PC-9 (cell line): ENCODE data around the gene GCGR. TPM values are rescaled to one million over a fixed set of nuclear protein-coding genes. Genes with fewer than 3 reads are reported as not detected.
"Not testable (repeated sequence)": the region's sequence is repeated elsewhere in the genome, so short reads cannot be mapped to it uniquely, and the experiment has no call there.

Experiments used
- BruUV-seq: library from RNA; stranded (reverse); fragments of 400-500 nt; replicated peaks from 2 replicates; lab custom pipeline; 2021; lab: Mats Ljungman, UMichigan
- CTCF ChIA-PET: fragments of 300-600 bp; sonication (Branson Sonifier 250); formaldehyde crosslinking; loops from one replicate; lab custom pipeline; 2022; ENCODE audit warnings: antibody characterized with exemption; lab: Charles Lee
- POLR2A ChIA-PET: fragments of 300-600 bp; sonication (Branson Sonifier 250); formaldehyde crosslinking; loops from one replicate; lab custom pipeline; 2022; ENCODE audit warnings: antibody characterized with exemption; ENCODE audit not compliant: unreplicated experiment; lab: Charles Lee
- DNase-seq, 2 experiments: peaks; one replicate each; pipeline versions ENCODE4 v3.0.0 to v3.0.0-alpha.2; 2015 to 2022; ENCODE audit warnings: mixed read lengths in 1 of 2
- H2AFZ ChIP-seq: fragments of 200-600 bp; sonication (generic); 2 replicates; pipeline ENCODE4 v1.8.1; 2017; ENCODE audit warnings: antibody characterized with exemption
- H3F3A ChIP-seq: fragments of 200-600 bp; sonication (generic); 2 replicates; pipeline ENCODE4 v1.8.1; 2017; ENCODE audit warnings: antibody characterized with exemption, mild to moderate bottlenecking, low read depth; ENCODE audit not compliant: insufficient read depth
- H3K27ac ChIP-seq: fragments of 200-600 bp; sonication (generic); 2 replicates; pipeline ENCODE4 v1.6.1; 2016; ENCODE audit warnings: mixed run types
- H3K27me3 ChIP-seq: fragments of 200-600 bp; sonication (generic); 2 replicates; pipeline ENCODE4 v1.6.1; 2016; ENCODE audit warnings: low read depth, mixed run types; ENCODE audit not compliant: insufficient read depth
- H3K36me3 ChIP-seq: fragments of 200-600 bp; sonication (generic); 2 replicates; pipeline ENCODE4 v1.6.1; 2016; ENCODE audit warnings: low read depth, mixed run types
- H3K4me1 ChIP-seq: fragments of 200-600 bp; sonication (generic); replicated peaks from 2 replicates; pipeline ENCODE4 v1.6.1; 2016; ENCODE audit warnings: mixed run types; ENCODE audit not compliant: insufficient read depth
- H3K4me2 ChIP-seq: fragments of 200-600 bp; sonication (generic); 2 replicates; pipeline ENCODE4 v1.6.1; 2017; ENCODE audit warnings: mixed run types
- H3K4me3 ChIP-seq: fragments of 200-600 bp; sonication (generic); 2 replicates; pipeline ENCODE4 v1.6.1; 2016; ENCODE audit warnings: mixed run types
- H3K79me2 ChIP-seq: fragments of 200-600 bp; sonication (generic); 2 replicates; pipeline ENCODE4 v1.6.1; 2017; ENCODE audit warnings: low read depth, mixed run types
- H3K9me2 ChIP-seq: fragments of 200-600 bp; sonication (generic); 2 replicates; pipeline ENCODE4 v1.8.1; 2017; ENCODE audit warnings: mild to moderate bottlenecking; ENCODE audit not compliant: insufficient read depth
- H3K9me3 ChIP-seq: fragments of 200-600 bp; sonication (generic); 2 replicates; pipeline ENCODE4 v1.8.1; 2016; ENCODE audit warnings: low read depth; ENCODE audit not compliant: insufficient read depth
- H4K20me1 ChIP-seq: fragments of 200-600 bp; sonication (generic); 2 replicates; pipeline ENCODE4 v1.8.1; 2017; ENCODE audit not compliant: insufficient read depth
- EZH2 ChIP-seq: fragments of 200-600 bp; sonication (generic); IDR thresholded peaks from 2 replicates; pipeline ENCODE4 v1.8.0; 2017; ENCODE audit warnings: antibody characterized with exemption, low read depth
- intact Hi-C: fragments of 100-400 bp; cut with micrococcal nuclease; formaldehyde crosslinking; loops from one replicate; pipeline ENCODE4 v1.10.0; 2022; ENCODE audit not compliant: unreplicated experiment
- total RNA-seq: library from RNA; stranded (reverse); gene quantifications from 2 replicates; pipeline ENCODE4 v1.2.3, GENCODE V29; 2021
- TF ChIP-seq, protein P1 (sequence below): fragments of 200-600 bp; sonication (generic); conservative IDR thresholded peaks from 2 replicates; pipeline ENCODE4 v1.6.1; 2017; ENCODE audit warnings: mixed run types, antibody characterized with exemption, mild to moderate bottlenecking, moderate library complexity

Gene GCGR
- total RNA-seq, 1 experiment from 2014 or later, result not detected

DNA sequence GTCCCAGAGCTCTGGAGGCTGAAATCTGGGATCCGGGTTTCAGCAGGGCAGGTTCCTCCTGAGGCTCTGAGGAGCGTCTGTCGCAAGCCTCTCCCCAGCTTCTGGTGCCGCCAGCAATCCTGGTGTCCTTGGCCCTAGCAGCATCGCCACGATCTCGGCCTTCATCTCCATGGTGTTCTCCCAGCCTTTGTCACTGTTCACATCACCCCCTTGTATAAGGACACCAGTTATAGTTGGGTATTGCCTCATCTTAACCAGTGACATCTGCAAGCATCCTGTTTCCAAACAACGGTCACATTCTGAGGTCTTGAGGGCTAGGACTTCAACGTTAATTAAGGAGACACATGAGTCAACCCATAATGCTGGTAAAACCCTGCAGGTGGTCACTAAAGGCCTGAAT is 33.7 kb downstream of the GCGR start:
- ChIA-PET CTCF (no interaction called here), POLR2A (no interaction called here)
- no peaks in the 10 kb centered on the region for H3K9me3 ChIP-seq
- DNase-seq, result no peak
- H3K27me3 ChIP-seq, result no peaks in the 10 kb centered on the region
- H3K36me3 ChIP-seq, result no peaks in the 10 kb centered on the region
- TF ChIP-seq, protein P1, sequence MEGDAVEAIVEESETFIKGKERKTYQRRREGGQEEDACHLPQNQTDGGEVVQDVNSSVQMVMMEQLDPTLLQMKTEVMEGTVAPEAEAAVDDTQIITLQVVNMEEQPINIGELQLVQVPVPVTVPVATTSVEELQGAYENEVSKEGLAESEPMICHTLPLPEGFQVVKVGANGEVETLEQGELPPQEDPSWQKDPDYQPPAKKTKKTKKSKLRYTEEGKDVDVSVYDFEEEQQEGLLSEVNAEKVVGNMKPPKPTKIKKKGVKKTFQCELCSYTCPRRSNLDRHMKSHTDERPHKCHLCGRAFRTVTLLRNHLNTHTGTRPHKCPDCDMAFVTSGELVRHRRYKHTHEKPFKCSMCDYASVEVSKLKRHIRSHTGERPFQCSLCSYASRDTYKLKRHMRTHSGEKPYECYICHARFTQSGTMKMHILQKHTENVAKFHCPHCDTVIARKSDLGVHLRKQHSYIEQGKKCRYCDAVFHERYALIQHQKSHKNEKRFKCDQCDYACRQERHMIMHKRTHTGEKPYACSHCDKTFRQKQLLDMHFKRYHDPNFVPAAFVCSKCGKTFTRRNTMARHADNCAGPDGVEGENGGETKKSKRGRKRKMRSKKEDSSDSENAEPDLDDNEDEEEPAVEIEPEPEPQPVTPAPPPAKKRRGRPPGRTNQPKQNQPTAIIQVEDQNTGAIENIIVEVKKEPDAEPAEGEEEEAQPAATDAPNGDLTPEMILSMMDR, result no peak
- no peak for TF ChIP-seq EZH2
- no peaks in the 10 kb centered on the region for H3K4me1 ChIP-seq
- H3K4me3 ChIP-seq, result no peak overlapping the region
- H3K9me2 ChIP-seq, result no peaks in the 10 kb centered on the region
- H4K20me1 ChIP-seq, result no peaks in the 10 kb centered on the region
- peaks cover 7% of the 10 kb centered on the region; the same call in 1 of the 2 replicates for H3F3A ChIP-seq
- H2AFZ ChIP-seq, result no peak overlapping the region
- no peak overlapping the region for H3K4me2 ChIP-seq
- H3K79me2 ChIP-seq, result peaks cover 6% of the 10 kb centered on the region
- BruUV-seq, result no TSS peak
- intact Hi-C loops, result no loop called here
- no peak overlapping the region for H3K27ac ChIP-seq

DNA sequence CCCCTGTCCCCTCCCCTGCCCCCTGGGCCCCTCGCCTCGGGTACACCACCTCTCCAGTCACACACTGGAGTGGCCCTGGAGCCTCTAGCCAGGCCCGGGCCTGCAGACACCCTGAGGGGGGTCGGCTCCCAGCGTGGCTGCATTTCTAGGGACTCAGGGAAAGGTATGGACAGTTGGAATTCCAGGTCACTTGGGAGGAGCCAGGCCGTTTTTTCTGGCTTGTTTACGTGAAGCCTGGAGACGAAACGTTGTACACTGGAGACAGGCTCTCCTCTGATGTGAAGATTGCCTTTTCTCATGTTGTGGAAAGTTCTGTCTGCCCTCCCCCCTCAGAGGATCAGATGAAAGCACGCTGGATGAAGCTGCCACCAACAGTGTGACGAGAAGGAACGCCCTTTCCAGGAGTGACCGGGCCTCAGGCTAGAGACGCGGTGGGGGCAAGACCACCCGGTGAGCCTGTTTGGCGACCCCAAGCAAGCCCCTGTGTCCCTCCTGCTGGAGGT is 34.9 kb downstream of the GCGR start:
- DNase-seq, result no peak
- intact Hi-C loops, result no loop called here
- Histone ChIP-seq H3K27me3 (no peaks in the 10 kb centered on the region), H3K4me2 (no peak overlapping the region), H3K79me2 (peaks cover 5% of the 10 kb centered on the region), H3K4me3 (no peak overlapping the region), H3K27ac (no peak overlapping the region), H3K36me3 (no peaks in the 10 kb centered on the region), H3F3A (peaks cover 7% of the 10 kb centered on the region; the same call in 1 of the 2 replicates), H3K9me2 (no peaks in the 10 kb centered on the region), H2AFZ (no peak overlapping the region), H3K9me3 (no peaks in the 10 kb centered on the region), H4K20me1 (no peaks in the 10 kb centered on the region), H3K4me1 (no peaks in the 10 kb centered on the region)
- TF ChIP-seq EZH2, result no peak
- TF ChIP-seq, protein P1, result no peak
- no TSS peak for BruUV-seq
- ChIA-PET CTCF (no interaction called here), POLR2A (no interaction called here)

DNA sequence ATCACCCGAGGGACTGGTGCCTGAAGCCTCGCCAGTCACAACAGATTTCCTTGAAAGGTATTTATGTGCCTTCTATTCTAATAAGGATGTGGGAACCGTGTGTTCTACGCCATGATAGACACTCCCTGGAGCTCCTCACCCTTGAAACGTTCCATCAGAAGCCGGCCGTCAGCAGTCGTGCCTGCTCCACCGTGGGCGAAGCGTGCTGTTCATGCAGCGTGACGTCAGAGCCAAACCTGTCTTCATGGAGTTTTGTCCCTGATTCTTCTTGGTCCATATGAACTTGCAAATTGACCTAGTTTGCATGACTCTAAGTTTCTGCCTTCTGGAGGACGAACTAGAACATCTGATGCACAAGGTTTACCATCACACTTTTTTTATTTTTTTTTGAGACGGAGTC is 35.4 kb downstream of the GCGR start:
- H3K4me1 ChIP-seq, result no peaks in the 10 kb centered on the region
- H3K4me3 ChIP-seq, result no peak overlapping the region
- no peak overlapping the region for H2AFZ ChIP-seq
- no peak overlapping the region for H3K4me2 ChIP-seq
- H3K9me2 ChIP-seq, result no peaks in the 10 kb centered on the region
- no peak for DNase-seq
- H4K20me1 ChIP-seq, result no peaks in the 10 kb centered on the region
- H3K9me3 ChIP-seq, result no peaks in the 10 kb centered on the region
- ChIA-PET POLR2A (no interaction called here), CTCF (interaction anchor here (0.6 kb wide), 1 partner anchor 76 kb away, joined by 3 read pairs; no protein-coding TSS in a partner anchor)
- H3F3A ChIP-seq, result peaks cover 7% of the 10 kb centered on the region; the same call in 1 of the 2 replicates
- TF ChIP-seq EZH2, result no peak
- TF ChIP-seq, protein P1, result no peak
- H3K27me3 ChIP-seq, result no peaks in the 10 kb centered on the region
- H3K79me2 ChIP-seq, result peaks cover under 1% of the 10 kb centered on the region; the same call in 1 of the 2 replicates
- intact Hi-C loops, result no loop called here
- no peaks in the 10 kb centered on the region for H3K36me3 ChIP-seq
- no peak overlapping the region for H3K27ac ChIP-seq
- BruUV-seq, result no TSS peak

DNA sequence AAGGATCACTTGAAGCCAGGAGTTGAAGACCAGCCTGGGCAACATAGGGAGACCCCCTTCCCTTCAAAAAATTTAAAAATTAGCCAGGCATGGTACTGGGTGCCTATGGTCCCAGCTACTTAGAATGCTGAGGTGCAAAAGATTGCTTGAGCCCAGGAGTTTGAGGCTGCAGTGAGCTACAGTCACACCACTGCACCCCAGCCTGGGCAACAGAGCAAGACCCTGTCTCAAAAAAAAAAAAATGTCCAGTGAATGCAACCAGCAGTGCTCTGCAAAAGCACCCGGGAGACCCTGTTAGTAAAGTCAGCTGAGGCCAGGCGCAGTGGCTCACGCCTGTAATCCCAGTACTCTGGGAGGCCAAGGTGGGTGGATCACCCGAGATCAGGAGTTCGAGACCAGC is 36.1 kb downstream of the GCGR start:
- CTCF ChIA-PET, result interaction anchor here (0.6 kb wide), 1 partner anchor 76 kb away, joined by 3 read pairs; no protein-coding TSS in a partner anchor
- H3K4me3 ChIP-seq, H3K9me2 ChIP-seq, H3K9me3 ChIP-seq, H3F3A ChIP-seq, intact Hi-C loops, H3K4me1 ChIP-seq, H3K27ac ChIP-seq, H3K36me3 ChIP-seq, POLR2A ChIA-PET, DNase-seq, BruUV-seq, H3K4me2 ChIP-seq, H2AFZ ChIP-seq, H3K27me3 ChIP-seq, H4K20me1 ChIP-seq, H3K79me2 ChIP-seq: not testable (repeated sequence)
